Activated CD4-positive, alpha-beta T cell treated with anti-CD3 and anti-CD28 coated beads, Interleukin-2, amount 50 U/mL, for 24 hours (primary cell): ENCODE measurements around the gene DAND5.

Experiments
- DNase-seq, 2 donors: peaks; one replicate each; pipeline ENCODE4 v3.0.0-alpha.2; 2020; ENCODE audit warnings: low read depth in 1 of 2, low spot score in 1 of 2

The DAND5 gene

DNA sequence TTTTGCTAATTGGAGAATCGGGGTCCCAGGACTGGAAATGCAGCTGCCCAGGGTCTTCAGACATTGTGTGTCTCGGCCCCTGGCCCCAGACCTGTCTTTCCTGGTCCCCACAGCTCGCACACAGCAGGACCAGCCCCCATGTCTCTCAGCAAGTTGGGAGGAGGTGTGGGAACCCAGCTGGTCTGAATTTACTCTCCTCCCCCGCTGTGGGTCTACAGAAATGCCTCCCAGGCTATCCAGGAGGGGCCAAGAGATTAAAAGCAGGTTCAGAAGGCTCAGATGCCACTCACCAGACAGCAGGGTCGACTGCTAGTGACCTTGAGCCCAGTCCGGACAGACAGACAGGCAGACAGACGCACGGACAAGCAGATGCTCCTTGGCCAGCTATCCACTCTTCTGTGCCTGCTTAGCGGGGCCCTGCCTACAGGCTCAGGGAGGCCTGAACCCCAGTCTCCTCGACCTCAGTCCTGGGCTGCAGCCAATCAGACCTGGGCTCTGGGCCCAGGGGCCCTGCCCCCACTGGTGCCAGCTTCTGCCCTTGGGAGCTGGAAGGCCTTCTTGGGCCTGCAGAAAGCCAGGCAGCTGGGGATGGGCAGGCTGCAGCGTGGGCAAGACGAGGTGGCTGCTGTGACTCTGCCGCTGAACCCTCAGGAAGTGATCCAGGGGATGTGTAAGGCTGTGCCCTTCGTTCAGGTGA lies at the start of gene DAND5:
TSS of gene DAND5 (plus strand) at position 285 of the 697 bp plus-strand sequence. CDS start at position 370, 85 bp downstream.
- DNase-seq, result no peak

DNA sequence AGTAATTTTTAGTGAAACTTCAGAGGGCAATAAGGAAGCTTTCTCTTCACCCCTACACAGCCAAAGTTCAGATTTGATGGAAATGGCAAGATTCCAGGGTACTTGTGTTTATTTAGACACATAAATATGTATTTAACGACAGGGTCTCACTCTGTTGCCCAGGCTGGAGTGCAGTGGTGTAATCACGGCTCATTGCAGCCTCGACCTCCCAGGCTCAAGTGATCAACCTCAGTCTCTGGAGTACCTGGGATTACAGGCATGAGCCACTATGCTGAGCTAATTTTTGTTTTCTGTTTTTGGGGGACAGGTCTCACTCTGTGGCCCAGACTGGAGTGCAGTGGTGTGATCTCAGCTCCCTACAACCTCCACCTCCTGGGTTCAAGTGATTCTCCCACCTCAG lies 48.3 kb upstream of the DAND5 start:
- DNase-seq, result no peak

DNA sequence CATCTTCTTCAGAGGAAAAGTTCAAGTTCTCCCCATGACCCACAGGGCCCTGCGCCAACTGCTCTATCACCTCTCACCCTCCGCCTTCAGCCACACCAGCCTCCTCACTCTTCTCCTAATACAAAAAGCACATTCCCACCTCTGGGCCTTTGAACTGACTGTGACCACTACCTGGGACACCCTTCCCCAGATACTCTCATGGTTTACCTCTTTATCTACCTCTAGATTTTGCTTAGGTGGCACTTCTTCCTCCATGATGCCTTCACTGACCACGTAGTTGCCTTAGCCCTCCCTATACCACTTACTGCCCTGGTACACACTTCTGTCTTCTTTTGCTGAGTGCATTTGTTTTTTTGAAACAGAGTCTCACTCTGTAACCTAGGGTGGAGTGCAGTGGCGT lies 46.4 kb upstream of the DAND5 start:
- DNase-seq, result no peak

GRCh38 chr19:12924621-12925310 lies 44.6 kb upstream of the DAND5 start:
- DNase-seq, result no peak

GRCh38 chr19:12930002-12930645 lies 39.3 kb upstream of the DAND5 start:
- no peak for DNase-seq

DNA sequence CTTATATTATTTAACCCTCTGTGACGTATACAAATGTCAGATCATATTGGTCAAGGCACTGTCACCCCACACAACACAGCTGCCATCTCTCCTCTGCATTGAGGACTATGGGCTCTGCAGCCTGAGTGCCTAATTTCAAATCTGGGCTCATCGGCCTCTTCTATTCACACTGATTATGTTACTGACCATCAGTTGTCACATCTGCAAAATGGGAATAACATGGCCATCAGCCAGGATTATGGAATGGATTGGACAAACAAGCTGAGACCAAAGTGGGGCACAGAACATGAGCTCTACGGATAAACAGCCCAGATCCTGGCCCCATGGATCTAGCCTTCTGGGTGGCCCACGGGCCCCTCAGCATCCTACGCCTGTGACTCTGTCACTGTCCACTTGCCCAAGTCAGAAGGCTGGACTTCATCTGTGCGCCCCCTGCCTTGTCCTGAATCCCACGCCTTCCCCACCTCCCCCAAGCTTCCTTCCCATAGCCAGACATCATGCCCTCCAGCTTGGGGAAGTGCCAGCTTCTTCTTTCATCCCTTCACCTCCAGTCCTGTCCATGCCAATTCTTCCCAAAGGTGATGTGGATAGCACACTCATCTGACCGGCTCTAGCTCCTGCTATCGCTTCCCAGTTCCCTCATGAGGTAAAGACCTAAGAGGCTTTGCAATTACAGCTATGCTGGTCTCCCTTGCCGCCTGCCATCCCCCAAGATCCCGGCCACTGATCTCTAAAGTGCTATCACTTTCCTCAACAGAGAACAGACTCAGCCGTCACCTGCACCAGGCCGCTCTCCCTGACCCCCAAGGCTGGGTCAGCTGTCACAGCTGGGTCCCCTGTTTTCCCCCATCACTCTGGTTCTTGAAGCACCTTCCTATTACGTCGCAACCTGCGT lies 36.7 kb upstream of the DAND5 start:
- no peak for DNase-seq

DNA sequence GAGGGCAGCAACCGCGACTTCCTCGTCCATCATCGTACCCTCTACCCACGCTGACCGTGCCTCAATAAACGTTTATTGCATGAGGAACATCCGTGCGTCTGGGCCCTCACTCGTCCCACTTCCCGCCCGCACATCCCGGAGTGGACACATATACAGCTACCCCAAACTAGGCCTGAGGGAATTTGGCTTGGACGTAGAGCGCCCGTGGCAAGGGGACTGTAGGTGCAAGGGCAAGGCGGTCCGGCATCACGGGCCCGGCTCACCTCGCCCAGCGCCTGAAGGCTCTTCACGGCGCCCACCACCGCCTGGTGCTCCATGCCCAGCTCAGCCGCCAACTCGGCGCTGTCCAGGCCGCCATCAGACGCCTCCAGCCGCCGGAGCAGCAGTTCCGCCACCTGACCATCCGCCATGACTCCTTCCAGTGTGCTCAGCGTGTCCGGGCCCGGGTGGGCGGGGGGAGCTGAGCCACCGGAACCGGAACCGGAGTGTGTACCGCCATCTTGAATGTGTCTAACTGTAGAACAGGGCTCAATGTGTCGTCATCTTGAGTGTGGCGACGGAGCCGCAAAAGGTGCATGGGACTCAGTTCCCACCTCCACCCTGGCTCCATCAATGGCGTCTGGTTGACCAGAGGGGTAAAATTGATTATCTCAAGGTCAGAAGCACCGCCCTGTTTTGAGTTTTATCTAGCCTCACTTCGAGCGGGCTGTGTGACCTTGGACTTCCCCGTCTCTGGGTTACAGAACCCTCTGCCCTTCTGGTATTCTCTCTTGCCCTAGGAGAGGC lies 35.9 kb upstream of the DAND5 start, which contains the start of gene FARSA:
TSS of gene FARSA (minus strand) at position 425 of the 786 bp plus-strand sequence. CDS start at position 410, 15 bp downstream.
- DNase-seq, result peak; percentile 73 to 90

DNA sequence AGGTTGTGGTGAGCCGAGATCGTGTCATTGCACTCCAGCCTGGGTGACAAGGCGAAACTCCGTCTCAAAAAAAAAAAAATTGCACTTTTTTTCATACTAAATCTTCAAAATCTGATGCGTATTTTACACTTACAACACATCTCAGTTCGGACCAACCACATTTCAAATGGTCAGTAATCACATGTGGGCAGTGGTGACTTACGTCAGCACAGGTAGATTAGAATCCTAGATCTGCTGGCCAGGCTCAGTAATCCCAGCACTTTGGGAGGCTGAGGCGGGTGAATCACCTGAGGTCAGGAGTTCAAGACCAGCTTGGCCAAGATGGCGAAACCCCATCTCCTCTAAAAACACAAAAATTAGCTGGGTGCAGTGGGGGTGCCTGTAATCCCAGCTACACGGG lies 34.3 kb upstream of the DAND5 start:
- DNase-seq, result no peak

DNA sequence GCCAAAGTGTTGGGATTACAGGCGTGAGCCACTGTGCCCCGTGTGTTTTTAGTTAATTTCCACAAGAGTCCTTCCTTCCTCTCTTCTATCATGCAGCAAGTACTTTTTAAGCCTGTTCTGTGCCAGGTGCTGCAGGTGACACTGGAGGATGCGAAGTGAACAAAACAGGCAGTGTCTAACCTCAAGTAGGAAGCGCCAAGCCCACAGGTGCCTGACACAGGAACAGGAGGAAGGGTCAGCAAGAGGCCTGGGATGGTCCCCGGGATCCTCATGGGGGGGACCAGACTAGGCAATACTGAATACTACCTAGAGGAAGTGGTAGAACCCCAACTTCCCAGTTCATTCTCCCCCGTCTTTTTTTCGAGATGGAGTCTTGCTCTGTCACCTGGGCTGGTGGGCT lies 32.8 kb upstream of the DAND5 start:
- no peak for DNase-seq

GRCh38 chr19:12937093-12937926 lies 32.1 kb upstream of the DAND5 start:
- DNase-seq, result no peak

DNA sequence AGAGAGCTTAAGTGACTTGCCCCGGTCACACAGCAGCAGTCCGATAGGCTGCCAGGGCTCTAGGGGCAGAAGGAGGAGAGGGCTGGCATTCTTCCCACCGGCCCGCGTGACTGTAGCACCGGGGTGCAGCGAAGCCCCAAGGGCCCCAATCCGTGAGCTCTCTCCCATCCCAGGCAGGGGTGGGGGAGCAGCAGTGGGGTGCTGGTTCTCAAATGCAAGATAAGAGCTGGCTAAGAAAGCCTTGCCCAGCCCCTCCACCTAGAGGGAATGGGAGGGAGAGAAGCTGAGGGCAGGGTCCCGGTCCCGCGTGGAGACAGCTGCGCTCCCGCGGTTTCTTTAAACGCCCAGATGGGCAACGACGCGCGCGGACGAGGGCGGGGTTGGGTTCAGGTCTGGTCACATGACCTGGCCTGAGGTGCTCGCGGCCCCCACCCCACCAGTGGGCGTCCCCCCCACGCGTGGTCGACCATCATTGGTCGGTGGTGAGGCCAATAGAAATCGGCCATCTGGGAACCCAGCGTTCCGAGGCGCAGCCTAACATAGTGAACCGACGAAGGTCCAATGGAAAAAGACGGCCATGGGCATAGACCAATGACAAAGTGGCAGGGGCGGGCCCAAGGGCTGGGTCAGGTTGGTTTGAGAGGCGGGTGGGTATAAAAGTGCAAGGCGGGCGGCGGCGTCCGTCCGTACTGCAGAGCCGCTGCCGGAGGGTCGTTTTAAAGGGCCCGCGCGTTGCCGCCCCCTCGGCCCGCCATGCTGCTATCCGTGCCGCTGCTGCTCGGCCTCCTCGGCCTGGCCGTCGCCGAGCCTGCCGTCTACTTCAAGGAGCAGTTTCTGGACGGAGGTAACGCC lies 31.2 kb upstream of the DAND5 start, which contains the start of gene CALR:
TSS of gene CALR (plus strand) at position 683 of the 852 bp plus-strand sequence. CDS start at position 754, 71 bp downstream.
- peak; percentile 96 to 100 for DNase-seq

- no peak for DNase-seq
Measured at GRCh38 chr19:12938779-12939601, 30.4 kb upstream of the DAND5 start.

DNA sequence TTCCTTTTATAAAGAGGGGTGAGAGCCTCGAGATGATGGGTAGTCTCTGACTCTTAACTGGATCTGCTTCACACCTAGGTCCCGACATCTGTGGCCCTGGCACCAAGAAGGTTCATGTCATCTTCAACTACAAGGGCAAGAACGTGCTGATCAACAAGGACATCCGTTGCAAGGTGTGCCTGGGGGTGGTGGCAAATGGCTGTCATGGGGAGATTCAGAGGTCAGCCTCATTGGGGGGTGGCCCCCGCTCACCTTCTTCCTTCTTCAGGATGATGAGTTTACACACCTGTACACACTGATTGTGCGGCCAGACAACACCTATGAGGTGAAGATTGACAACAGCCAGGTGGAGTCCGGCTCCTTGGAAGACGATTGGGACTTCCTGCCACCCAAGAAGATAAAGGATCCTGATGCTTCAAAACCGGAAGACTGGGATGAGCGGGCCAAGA lies 29.4 kb upstream of the DAND5 start:
- DNase-seq, result no peak

- no peak for DNase-seq
Measured at GRCh38 chr19:12940897-12941296, 28.5 kb upstream of the DAND5 start.

GRCh38 chr19:12943437-12944044 lies 25.8 kb upstream of the DAND5 start:
- DNase-seq, result no peak

GRCh38 chr19:12944104-12944674 lies 25.2 kb upstream of the DAND5 start:
- DNase-seq, result no peak
